Measurements from ENCODE around the gene TOMM7. TPM values are rescaled to one million over a fixed set of nuclear protein-coding genes. Genes with fewer than 3 reads are reported as not detected.

TOMM7 gene
- total RNA-seq (2014; rRNA removed; shearing (Covaris generic)) = 1,169 and 1,313 TPM in 2 replicates
- polyA plus RNA-seq (2015; cell fraction: cytosol; rRNA removed) = 830 and 1,137 TPM in 2 replicates
- polyA plus RNA-seq (2015; cell fraction: nucleus; rRNA removed) = 151 and 186 TPM in 2 replicates

DNA sequence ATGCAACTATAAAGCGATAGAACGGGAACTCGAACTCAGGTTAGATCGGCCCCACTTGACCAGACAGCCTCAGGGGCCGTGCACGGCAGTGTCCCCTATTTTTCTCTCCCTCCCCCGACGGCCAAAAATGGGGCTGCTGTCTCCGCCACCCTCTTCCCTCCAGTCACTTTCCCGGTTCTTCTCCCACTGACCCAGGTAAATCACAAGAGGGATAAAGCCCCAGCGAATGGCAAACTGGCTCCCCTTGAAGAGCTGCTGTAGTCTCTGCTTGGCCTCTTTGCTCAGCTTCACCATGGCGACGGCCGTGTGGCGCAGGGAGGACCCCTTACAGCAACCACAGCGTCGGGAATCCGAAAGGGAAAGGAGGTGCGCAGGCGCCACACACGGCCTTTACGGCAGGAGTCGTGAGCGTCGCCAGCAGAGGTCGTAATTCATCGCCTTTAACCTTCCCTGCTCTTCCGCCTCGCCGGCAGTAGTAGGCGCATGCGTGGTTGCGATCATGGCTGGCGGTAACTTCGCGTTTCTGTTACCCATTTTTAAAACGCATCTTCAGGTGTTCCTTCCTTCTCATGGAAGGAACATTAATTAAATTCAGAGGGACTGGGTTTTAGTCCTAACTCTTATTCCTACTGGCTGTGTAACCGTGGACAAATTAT, at the start of gene TOMM7:
Gene TOMM7, minus strand, starts transcription at position 364 of the 656 bp plus-strand sequence. Its CDS starts 70 bp downstream, at position 294.
- in situ Hi-C loops (cut with HindIII; ENCODE audit: low pct_unique_long_range_greater_than_20kb, low sequenced_read_pairs) = no loop called here
- DNase-seq (ENCODE audit: low read depth, low spot score) = peak; percentile 100

DNA sequence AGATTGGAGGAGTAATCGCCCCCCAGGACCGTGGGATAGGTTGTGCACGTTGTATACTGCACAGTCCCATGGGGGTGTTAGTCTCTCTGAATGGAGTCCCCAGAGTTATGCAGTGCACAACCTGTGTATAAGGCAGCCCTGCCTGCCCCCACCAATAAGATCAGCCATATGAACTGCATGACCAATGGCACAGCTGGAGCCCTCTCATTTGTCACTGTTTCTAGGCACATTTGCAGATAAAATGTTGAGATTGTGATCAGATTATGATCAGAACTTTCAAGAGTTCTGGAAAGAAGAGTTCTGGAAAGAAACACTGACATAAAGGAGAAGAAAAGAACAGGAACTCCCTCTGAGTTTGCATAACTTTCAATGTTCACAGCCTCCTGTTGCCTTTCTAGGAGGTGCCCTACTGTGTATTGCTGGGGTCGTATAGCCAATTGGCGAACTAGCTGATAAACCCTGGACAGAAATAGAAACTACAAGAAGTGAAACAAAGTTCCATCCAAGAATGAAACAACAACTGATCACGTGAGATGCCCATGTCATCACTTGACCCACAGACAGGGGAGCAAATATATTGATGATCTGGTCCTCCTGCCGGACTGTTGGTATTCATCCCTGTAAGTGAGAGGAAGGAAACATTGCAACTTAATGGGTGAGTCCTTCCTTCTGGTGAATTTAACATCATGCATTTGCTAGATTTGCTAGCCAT, 49.6 kb upstream of the TOMM7 start:
- DNase-seq (ENCODE audit: low read depth, low spot score) = peak; percentile 80
- in situ Hi-C loops (cut with HindIII; ENCODE audit: low pct_unique_long_range_greater_than_20kb, low sequenced_read_pairs) = no loop called here

DNA sequence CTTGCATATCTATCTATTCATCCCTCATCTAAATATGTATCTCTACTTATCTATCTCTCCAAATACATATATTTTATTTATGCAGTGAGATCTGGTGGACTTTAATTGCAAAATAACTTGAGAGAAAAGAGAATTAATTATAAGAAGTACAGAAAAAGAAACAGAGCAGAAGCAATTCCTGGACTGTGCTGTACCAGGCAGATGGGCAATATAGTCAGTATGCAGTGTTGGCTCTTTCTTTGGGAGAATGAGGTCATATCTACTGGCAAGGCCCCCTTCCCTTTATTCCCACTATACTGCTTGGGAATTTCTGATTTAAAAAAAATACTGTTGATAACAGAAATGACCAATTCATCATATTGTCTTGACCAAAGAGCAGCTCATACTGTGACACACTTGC, 49.0 kb upstream of the TOMM7 start:
- no peak for DNase-seq (ENCODE audit: low read depth, low spot score)
- in situ Hi-C loops (cut with HindIII; ENCODE audit: low pct_unique_long_range_greater_than_20kb, low sequenced_read_pairs) = no loop called here

DNA sequence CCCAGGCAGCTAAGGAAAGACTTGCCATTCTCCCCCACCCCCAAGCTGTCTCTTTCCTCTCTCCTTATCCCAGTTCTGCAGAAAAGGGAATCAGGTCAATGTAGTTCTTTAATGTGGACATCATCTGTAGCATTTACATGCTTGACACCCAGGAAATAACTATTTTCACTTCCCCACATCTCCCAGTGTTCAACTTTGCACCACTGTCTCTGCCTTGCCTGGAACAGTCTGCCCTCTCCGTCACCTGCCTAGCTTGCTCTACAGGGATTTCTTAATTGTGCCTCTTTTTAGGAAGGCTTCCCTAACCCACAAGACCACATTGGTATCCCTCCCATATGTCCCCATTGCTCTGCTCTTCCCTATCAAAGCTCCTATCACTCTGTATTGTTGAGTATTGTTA, 45.9 kb upstream of the TOMM7 start:
- in situ Hi-C loops (cut with HindIII; ENCODE audit: low pct_unique_long_range_greater_than_20kb, low sequenced_read_pairs) = no loop called here
- no peak for DNase-seq (ENCODE audit: low read depth, low spot score)

DNA sequence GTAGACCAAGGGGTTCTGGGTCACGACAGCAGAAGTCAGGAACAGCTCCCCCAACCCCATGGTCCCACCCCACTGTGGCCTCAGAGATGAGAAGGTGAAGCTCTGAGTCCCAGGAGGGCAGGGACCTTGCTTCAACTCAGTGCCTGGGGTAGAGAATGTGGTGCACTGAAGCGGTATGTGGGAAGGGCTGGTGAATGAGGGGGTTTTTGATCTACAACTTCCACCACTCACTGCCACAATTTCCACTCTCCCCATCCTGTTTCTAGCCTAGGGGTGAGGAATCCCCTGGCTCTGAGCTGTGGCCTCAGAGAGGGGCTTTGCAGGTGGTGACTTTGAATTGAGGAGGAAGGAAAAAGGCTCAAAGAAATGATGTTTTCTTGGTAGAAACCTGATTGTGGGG, 44.9 kb upstream of the TOMM7 start:
- in situ Hi-C loops (cut with HindIII; ENCODE audit: low pct_unique_long_range_greater_than_20kb, low sequenced_read_pairs) = no loop called here
- DNase-seq (ENCODE audit: low read depth, low spot score) = no peak

DNA sequence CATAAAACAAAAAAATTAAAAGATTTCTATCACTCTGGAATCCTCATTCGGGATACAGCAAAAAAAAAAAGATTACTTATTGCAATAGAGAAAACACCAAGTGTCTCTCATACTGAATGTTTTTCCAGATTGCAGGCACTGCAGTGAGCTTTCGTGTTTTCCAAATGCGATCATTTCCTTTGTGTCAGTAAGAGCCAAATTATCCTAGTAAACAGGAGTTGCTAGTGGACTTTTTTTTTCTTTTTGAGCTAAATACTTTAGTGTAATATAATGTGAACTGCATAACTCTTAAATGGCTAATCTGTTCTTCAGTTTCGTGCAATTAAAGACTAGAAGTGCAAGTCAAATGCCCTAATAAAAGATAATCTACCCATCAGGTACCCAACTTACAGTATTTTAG, 44.4 kb upstream of the TOMM7 start:
- in situ Hi-C loops (cut with HindIII; ENCODE audit: low pct_unique_long_range_greater_than_20kb, low sequenced_read_pairs) = no loop called here
- no peak for DNase-seq (ENCODE audit: low read depth, low spot score)

DNA sequence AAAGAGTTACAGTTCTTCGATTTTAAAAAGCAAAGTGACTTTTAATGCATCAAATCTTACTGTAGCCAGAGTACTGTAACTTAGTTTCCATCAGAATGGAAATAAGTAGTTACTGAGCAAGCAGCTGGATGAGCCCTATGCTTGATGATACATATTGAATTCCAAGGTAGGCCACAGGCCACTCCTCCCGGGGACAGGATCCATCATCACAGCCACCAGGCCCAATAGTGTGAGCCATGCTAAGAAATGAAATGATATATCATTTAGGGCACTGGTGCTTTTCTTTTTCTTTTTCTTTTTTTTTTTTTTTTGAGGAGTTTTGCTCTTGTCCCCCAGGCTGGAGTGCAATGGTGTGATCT, 42.9 kb upstream of the TOMM7 start:
- in situ Hi-C loops (cut with HindIII; ENCODE audit: low pct_unique_long_range_greater_than_20kb, low sequenced_read_pairs) = no loop called here
- DNase-seq (ENCODE audit: low read depth, low spot score) = no peak

DNA sequence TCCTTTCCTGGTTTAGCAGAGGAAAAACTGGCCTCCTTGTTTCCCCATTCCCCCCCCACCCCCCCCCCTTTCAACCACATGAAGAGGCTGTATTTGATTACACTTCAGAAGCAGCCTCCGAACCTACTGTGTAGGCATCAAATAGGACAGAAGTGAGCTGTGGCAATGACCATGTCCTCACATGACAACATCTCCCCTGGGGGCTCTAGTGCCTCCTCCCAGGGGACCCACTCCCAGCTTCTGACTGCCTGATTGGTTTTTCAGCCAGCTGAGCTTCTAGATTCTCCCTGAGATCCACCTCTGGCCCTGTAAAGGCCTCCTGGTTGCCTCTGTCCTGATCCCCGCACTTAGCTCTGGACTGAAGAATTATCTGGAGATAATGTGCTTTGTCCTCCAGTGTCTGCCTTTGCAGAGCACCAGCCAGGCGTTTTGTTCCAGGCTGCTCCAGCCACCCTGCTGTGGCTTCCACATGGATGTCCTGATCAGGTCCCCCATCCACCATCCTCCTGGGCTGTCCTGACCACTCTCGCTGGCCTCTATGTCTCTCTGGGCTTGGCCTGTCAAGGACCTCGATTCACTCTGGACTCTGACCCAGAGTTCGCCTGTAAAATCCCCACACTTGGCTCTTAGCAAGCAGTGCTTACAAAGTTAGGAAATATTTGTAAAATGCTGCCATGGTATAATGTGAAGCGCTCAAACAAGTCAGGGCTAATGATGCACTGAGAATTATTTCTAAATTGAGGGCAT, 42.4 kb upstream of the TOMM7 start:
- peak; percentile 50 for DNase-seq (ENCODE audit: low read depth, low spot score)
- in situ Hi-C loops (cut with HindIII; ENCODE audit: low pct_unique_long_range_greater_than_20kb, low sequenced_read_pairs) = no loop called here

DNA sequence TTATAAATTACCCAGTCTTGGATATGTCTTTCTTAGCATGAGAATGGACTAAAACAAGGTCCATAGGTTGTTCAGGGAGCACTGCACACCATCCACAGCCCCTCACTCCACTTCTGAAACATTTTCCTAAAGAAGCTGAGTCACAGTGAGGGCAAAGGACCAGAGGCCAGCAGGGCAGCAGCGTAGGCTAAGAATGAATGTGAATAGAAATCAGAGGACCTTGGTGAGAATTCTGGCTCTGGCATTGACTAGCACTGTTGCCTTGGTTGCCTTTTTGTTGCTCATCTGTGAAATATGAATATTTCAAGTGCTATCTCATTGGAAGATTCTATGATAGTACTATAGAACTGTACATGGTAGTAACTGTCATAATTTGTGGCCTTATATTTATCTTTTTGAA, 41.7 kb upstream of the TOMM7 start:
- DNase-seq (ENCODE audit: low read depth, low spot score) = no peak
- in situ Hi-C loops (cut with HindIII; ENCODE audit: low pct_unique_long_range_greater_than_20kb, low sequenced_read_pairs) = no loop called here

DNA sequence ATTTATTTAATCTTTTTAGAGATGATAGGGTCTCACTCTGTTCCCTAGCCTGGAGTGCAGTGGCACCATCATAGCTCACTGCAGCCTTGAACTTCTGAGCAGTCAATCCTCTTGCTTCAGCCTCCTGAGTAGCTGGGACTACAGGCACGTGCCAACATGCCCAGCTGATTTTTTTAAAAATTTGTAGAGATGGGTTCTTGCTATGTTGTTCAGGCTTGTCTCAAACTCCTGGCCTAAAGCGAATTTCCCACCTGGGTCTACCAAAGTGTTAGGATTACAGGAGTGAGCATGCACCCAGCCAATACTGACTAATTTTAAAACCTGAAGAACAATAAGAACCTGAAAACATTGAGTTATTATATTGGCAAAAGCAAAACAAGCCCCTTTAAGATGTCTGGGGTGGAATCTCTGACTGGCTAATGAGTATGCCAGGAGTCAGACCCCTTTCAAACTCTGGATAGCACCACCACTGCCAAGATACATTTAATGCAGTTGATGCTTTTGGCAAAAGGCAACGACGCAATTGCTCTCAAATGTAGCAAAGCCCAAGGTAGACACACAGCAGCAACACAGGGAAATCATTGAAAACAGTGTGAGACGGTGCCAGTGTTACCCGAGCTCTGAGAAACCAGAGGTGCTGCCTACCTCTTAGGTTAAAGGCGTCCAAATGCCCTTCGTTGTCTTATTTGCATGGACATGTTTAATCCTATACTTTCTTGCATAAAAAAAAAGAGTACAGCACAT, 40.7 kb upstream of the TOMM7 start:
- no peak for DNase-seq (ENCODE audit: low read depth, low spot score)
- in situ Hi-C loops (cut with HindIII; ENCODE audit: low pct_unique_long_range_greater_than_20kb, low sequenced_read_pairs) = no loop called here

DNA sequence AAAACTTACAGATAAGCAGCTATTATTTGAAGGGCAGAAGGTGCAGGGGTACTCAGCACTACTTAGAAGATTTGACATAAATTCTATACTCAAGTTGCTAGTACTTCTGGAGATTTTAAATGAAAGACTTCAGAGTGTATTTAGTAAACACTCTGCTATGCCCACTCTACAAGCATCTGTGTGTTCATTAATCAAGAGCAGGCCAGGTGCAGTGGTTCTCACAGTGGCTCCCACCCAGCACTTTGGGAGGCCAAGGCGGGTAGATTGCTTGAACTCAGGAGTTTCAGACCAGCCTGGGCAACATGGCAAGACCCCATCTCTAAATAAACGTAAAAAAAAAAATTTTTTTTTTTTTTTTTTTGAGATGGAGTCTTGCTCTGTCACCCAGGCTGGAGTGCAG, 38.9 kb upstream of the TOMM7 start:
- in situ Hi-C loops (cut with HindIII; ENCODE audit: low pct_unique_long_range_greater_than_20kb, low sequenced_read_pairs) = no loop called here
- DNase-seq (ENCODE audit: low read depth, low spot score) = no peak

DNA sequence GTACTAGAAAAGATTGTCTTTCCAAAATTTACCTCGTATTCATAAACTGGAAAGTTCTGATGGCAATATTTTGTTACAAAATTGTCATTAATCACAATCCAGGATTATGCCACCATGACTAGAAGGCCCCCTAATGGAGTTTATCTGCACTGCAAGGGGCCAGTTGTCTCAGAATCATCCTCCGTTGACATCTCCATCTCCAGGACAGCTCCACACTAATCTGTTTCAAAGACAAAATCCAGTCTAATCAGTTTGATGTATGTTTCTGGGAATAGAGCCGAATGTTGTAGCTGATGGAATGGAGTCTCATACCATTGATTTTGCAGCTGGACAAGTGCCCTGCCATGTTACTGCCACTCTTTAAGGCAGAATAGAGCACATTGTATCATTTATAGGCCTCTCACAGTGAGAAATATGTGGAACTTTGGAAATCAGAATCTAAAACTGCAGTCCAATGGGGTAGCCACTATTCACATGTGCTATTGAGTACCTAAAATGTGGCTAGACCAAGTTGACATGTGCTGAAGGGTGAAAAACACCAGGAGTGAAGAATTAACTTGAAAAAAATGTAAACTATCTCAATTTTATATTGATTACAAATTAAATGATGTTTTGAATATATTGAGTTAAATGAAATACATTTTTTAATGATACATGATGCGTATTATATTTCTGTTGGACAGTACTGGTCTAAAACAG, 38.3 kb upstream of the TOMM7 start:
- peak; percentile 90 for DNase-seq (ENCODE audit: low read depth, low spot score)
- in situ Hi-C loops (cut with HindIII; ENCODE audit: low pct_unique_long_range_greater_than_20kb, low sequenced_read_pairs) = no loop called here

DNA sequence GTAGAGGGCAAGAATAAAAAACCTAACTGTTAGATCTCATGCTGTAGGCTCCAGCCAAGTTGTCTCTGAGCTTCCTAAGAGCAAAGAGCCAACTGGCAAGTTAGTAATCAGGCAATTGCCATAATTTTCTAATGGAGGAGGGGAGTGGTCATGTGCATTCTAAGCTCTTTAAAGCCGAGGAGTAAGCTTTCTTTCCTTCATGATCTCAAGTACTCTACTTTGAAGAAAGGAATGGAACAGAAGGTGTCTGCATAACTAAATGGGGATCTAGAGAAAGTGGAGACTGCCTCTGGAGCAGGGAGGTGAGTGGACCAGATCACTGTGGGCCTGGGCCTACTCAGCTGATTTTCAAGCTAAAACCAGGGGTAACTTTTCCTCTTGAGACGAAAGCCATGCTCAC, 37.7 kb upstream of the TOMM7 start:
- no peak for DNase-seq (ENCODE audit: low read depth, low spot score)
- in situ Hi-C loops (cut with HindIII; ENCODE audit: low pct_unique_long_range_greater_than_20kb, low sequenced_read_pairs) = no loop called here

DNA sequence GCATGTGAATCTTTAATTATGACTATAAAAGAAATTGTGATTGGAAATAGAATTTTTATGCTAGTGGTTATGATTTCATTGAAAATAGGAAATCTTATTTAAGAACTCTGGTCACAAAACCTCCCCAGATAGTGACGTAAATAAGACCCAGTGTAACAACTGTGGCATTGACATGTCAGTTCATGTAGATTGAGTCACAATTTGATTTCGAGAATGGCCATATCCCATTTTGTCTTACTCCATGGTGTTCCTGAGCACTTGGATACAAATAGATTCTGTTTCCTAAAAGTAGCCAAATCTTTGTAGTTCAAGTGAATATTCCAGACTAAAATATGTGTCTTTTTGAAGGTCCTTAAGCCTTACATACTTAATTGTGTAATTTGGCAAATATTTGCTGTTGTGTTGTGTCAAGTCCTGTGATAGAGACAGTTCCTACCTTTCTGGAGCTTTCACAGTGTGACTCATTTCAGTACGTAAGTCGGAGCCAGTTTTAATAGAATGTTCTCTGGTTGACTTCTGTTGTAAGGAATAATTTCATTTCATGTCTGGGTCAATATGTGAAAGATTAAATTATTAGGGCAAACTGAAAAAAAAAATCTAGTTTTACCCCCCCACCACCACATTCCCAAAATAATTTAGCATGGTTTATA, 37.1 kb upstream of the TOMM7 start:
- in situ Hi-C loops (cut with HindIII; ENCODE audit: low pct_unique_long_range_greater_than_20kb, low sequenced_read_pairs) = no loop called here
- DNase-seq (ENCODE audit: low read depth, low spot score) = peak; percentile 56

DNA sequence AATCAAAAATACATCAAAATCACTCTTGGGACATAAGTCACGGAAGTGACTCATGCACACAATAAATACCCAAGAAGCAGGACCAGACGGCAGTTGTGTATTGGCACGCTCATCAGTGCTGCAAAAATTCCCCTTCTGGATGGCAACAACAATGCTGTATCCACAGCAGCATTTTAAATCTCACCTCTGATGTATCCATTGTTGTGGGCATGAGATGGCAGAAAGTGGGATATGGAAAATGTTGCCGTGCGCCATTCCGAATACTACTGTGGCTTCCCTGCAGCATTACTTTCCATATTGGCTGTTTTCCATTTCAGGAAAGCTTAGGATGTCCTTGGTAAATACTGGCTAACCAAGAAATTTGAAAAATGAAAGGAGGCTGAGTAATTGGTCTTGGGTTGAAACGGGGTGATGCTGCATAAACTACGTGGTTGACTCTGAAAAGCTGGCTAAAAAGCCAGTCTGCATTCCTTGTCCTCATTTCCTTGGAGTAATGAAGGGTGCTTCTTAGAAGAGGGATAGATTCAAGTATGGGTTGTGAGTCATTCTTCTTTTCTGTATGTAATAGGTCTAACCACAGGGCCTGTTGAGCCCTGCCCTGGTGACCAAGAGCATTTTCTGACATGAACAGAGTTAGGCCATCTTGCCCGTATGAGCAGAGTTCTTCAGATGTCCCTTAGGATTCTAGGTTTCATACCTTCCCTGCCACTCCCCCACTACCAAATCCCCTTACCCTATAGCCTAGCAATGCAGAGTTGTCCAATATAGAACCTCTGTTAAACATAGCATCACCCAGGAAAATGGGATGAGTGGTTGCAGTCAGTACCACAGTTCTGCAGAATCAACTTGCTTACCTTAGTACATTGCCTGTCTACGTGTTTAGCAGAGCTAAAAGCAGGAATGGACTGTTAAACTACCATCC, 36.3 kb upstream of the TOMM7 start:
- peak; percentile 77 for DNase-seq (ENCODE audit: low read depth, low spot score)
- in situ Hi-C loops (cut with HindIII; ENCODE audit: low pct_unique_long_range_greater_than_20kb, low sequenced_read_pairs) = no loop called here

DNA sequence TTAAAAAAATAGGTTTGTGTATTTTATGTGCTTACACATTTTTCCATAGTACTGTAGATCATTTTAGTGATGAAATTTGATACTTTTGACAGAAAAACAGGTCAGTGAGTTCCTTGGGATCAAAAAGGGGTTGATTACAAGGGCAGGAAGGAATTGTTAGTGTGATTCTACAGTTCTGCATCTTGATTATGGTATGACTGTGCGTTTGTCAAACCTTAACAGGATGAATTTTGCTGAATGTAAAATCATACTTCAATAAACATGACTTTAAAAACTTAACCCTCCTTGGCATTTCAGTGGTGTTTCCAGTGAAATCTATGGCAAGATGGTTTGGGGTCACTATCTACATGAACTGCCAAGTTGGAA, 35.6 kb upstream of the TOMM7 start:
- in situ Hi-C loops (cut with HindIII; ENCODE audit: low pct_unique_long_range_greater_than_20kb, low sequenced_read_pairs) = no loop called here

More for the DNA sequence above, 35.6 kb upstream of the TOMM7 start:
- no peak for DNase-seq (ENCODE audit: low read depth, low spot score)
